PFSK-1 (cell line): Measurements from ENCODE around the gene FRMD4A.

Source experiments
- FOXP2 ChIP-seq: optimal IDR thresholded peaks from 2 replicates; pipeline ENCODE3; 2011; ENCODE audit warnings: borderline replicate concordance, control low read depth, inconsistent platforms; ENCODE audit not compliant: insufficient read depth; ENCODE audit errors: extremely low read length, extremely low read depth
- POLR2AphosphoS5 ChIP-seq: IDR thresholded peaks from 2 replicates; pipeline ENCODE4 v1.6.1; 2012; ENCODE audit warnings: low read depth, mild to moderate bottlenecking, control low read depth, low read length, moderate library complexity
- REST ChIP-seq, 2 experiments: IDR thresholded peaks; 2 replicates each; pipeline versions ENCODE4 v1.6.1 to v1.8.0; 2011 to 2012; ENCODE audit warnings: low read depth in 2 of 2, low read length in 2 of 2, control low read depth in 1 of 2, inconsistent platforms in 1 of 2, mild to moderate bottlenecking in 1 of 2, moderate library complexity in 1 of 2; ENCODE audit not compliant: insufficient read depth in 1 of 2
- SIN3A ChIP-seq: IDR thresholded peaks from 2 replicates; pipeline ENCODE4 v1.6.1; 2012; ENCODE audit warnings: mild to moderate bottlenecking, low read length, moderate library complexity, borderline replicate concordance; ENCODE audit not compliant: insufficient read depth
- TAF1 ChIP-seq: IDR thresholded peaks from 2 replicates; pipeline ENCODE4 v1.6.1; 2012; ENCODE audit warnings: low read length, control low read depth, borderline replicate concordance; ENCODE audit not compliant: insufficient read depth

FRMD4A gene

GRCh38 chr10:14372606-14373005 lies 41.9 kb upstream of the FRMD4A start:
- TF ChIP-seq POLR2AphosphoS5 (no peak), TAF1 (no peak), SIN3A (no peak), FOXP2 (no peak), REST (IDR thresholded peaks at IDR 0.05; ENCODE audit: insufficient read depth in 1 of 2, low read depth in 2 of 2, low read length in 2 of 2) (no peak)

- no peak for TF ChIP-seq POLR2AphosphoS5
- TF ChIP-seq REST (IDR thresholded peaks at IDR 0.05; ENCODE audit: insufficient read depth in 1 of 2, low read depth in 2 of 2, low read length in 2 of 2), result no peak
- TF ChIP-seq SIN3A, result no peak
These were observed 40.9 kb upstream of the FRMD4A start for GRCh38 chr10:14371581-14371980.

DNA sequence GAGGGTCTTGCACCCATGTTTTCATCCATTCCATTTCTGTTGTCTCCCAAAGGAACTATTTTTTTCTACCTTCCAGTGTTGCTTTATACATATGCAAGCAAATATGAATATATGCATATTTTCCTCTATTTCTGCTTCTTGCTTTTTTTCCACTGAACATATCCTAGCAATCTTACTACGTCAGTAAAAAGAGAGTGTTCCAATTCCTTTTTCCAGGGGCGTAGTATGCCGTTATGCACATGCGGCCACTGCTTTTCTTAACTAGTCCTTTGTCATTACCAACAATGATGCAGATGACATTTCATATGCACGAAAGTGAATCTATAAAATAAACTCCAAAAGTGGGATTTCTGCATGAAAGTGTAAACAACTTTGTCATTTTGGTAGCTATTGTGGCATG lies 40.2 kb upstream of the FRMD4A start:
- TF ChIP-seq FOXP2 (no peak), POLR2AphosphoS5 (no peak), SIN3A (no peak), TAF1 (no peak), REST (IDR thresholded peaks at IDR 0.05; ENCODE audit: insufficient read depth in 1 of 2, low read depth in 2 of 2, low read length in 2 of 2) (no peak)

DNA sequence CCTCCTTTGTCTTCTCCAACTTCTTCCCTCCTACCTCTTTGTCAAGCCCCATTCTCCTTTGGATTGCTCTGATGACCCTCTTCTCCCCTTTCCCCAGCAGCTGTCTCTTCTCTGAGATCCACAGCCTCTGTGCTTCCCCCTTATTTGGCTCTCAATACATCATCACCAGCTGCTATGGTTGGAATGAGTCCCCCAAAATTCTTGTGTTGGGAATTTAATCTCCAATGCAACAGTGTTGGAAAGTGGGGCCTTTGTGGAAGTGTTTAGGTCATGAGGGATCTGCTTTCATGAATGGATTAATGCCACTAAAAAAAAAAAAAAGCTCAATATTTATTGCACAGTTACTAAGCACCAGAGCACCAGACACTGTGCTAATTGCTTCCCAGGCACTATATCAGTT lies 39.2 kb upstream of the FRMD4A start:
- TF ChIP-seq FOXP2, result no peak
- no peak for TF ChIP-seq REST (IDR thresholded peaks at IDR 0.05; ENCODE audit: insufficient read depth in 1 of 2, low read depth in 2 of 2, low read length in 2 of 2)
- no peak for TF ChIP-seq SIN3A
- no peak for TF ChIP-seq TAF1
- no peak for TF ChIP-seq POLR2AphosphoS5

DNA sequence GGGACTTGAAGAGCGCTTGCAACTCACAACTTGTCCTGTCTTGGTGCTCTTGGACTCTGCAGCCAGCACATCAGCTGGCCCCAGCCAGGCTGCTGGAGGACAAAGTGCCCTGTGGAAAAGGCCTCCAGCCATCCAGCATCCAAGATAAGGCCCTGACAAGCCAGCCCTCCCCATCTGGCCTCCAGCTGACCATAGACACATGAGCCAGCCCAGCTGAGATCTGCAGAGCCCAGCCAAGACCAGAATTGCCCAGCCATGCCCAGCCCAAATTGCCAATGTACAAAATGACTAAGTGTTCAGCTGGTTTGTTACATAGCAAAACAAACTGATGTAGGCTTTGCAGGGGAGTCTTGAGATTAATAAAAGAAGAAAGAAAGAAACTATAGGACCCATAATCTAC lies 36.0 kb upstream of the FRMD4A start:
- TF ChIP-seq SIN3A (no peak), POLR2AphosphoS5 (no peak)

DNA sequence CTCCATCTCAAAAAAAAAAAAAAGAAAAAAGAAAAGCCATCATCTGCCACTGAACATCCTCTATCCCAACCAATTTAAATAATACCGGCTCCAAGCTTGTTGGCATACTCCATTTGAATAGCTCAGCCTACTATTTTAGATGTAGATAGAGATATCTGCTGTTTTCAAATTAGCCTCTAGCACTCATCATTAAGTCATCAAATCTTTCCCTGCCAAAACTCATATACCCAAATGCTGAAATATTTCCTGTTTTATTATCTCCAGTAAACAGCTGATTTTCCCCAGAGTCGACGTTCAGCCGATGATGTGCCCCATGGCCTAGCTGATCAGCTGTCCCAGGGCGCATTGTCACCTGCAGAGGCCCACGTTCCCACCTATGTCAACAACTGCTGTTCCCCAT lies 34.5 kb upstream of the FRMD4A start:
- TF ChIP-seq TAF1, result no peak
- no peak for TF ChIP-seq FOXP2
- TF ChIP-seq REST (IDR thresholded peaks at IDR 0.05; ENCODE audit: insufficient read depth in 1 of 2, low read depth in 2 of 2, low read length in 2 of 2), result no peak
- no peak for TF ChIP-seq SIN3A
- TF ChIP-seq POLR2AphosphoS5, result no peak
